ENCODE data around the gene NPIPA1. TPM values are rescaled to one million over a fixed set of nuclear protein-coding genes. Genes with fewer than 3 reads are reported as not detected.
A peak's percentile ranks its signal among the peaks of the same experiment; 100 is the strongest.
"Not testable (repeated sequence)": the region's sequence is repeated elsewhere in the genome, so short reads cannot be mapped to it uniquely, and the experiment has no call there.

The NPIPA1 gene
- total RNA-seq: 100 to 1,000 TPM in 1 of 4 donors, 10 to 100 TPM in 3; 13.5 to 183 (median 59.6) TPM

GRCh38 chr16:14937143-14937542 is at the start of gene NPIPA1:
Gene NPIPA1, plus strand, starts transcription at chr16:14937443. Its CDS starts 0 bp downstream, at chr16:14937443.
- not testable (repeated sequence) for H3K36me3 ChIP-seq

DNA sequence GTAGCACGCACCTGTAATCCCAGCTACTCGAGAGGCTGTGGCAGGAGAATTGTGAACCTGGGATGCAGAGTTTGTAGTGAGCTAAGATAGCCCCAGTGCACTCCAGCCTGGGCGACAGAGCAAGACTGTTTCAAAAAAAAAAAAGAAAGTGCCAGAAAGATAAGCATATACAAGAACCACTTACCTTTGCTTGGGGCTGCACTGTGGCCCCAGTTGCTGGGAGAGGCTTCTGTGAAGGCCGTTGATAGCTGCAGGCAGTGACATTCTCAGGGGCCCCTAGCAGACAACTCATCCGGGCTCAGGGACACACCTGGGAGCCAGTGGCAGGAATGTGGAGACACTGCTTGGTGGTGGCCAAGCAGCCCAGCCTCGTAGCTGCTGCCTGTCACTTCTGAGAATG is 45.1 kb upstream of the NPIPA1 start:
- intact Hi-C loops (cut with DNase I; ENCODE audit: low total_unique reads); H3K9me3 ChIP-seq; DNase-seq; H3K27ac ChIP-seq; H3K4me3 ChIP-seq; H3K27me3 ChIP-seq; H3K36me3 ChIP-seq; H3K4me1 ChIP-seq: not testable (repeated sequence)

More at GRCh38 chr16:14937143-14937542, at the start of gene NPIPA1:
- DNase-seq; H3K4me1 ChIP-seq; H3K4me3 ChIP-seq; H3K27me3 ChIP-seq; H3K9me3 ChIP-seq; intact Hi-C loops (cut with DNase I; ENCODE audit: low total_unique reads); H3K27ac ChIP-seq: not testable (repeated sequence)

- DNase-seq; intact Hi-C loops (cut with DNase I; ENCODE audit: low total_unique reads); H3K27me3 ChIP-seq; H3K9me3 ChIP-seq; H3K27ac ChIP-seq; H3K36me3 ChIP-seq; H3K4me3 ChIP-seq; H3K4me1 ChIP-seq: not testable (repeated sequence)
Measured at GRCh38 chr16:14895382-14895781, 41.9 kb upstream of the NPIPA1 start.

DNA sequence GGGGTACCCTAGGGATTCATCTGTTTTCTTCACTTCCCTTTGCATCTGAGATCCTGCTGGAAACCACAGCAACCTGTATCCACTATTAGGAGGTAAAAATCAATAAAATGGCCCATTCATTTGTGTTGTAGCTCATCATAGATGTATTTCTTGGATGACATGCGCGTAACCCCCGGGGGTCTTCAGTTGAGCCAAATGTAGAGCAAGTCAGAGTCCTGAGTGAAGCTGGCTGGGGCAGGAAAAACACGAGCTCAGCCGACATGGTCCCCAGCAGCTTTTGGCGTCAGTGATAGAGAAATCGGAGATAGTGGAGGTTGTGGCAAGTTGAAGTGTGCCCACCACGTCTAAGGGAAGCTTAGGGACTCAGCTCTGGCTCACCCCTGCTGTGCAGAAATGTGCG is 41.2 kb upstream of the NPIPA1 start:
- H3K4me1 ChIP-seq; H3K27ac ChIP-seq; H3K27me3 ChIP-seq; H3K4me3 ChIP-seq; intact Hi-C loops (cut with DNase I; ENCODE audit: low total_unique reads); DNase-seq; H3K9me3 ChIP-seq; H3K36me3 ChIP-seq: not testable (repeated sequence)

DNA sequence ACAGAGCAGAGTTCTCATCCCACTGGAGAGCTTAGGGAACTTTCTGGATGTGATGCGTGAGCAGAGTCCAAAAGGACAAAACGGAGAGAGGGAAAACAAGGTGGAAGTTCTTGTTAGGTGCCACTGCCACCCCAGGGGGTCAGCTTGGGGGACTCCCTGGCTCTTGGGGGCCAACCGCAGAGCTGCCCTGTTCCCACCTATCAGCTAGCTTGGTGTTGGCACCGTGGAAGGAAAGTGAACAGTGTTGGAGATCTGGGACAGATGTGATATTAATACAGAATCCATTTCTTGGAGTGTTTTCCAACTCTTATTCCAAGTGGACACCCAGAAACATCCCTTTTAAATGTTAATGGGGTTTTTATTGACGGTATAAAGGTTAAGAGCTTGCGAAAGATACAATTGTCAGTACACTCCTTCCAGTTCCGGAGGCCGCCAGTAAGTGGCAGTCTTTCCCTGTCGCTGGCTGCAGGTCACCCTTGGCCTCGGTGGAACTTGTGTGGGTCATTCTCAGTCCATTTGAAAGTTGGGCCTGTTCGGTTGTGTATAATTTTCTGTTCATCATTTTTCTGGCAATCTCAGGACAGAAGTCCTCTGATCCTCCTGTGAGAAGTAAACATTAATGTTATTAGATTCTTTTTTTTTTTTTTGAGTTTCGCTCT is 40.1 kb upstream of the NPIPA1 start:
- H3K4me1 ChIP-seq; H3K27me3 ChIP-seq; H3K27ac ChIP-seq; H3K36me3 ChIP-seq; intact Hi-C loops (cut with DNase I; ENCODE audit: low total_unique reads); H3K9me3 ChIP-seq; H3K4me3 ChIP-seq; DNase-seq: not testable (repeated sequence)

GRCh38 chr16:14898162-14898561 is 39.1 kb upstream of the NPIPA1 start:
- intact Hi-C loops (cut with DNase I; ENCODE audit: low total_unique reads); H3K27me3 ChIP-seq; DNase-seq; H3K9me3 ChIP-seq; H3K4me1 ChIP-seq; H3K36me3 ChIP-seq; H3K4me3 ChIP-seq; H3K27ac ChIP-seq: not testable (repeated sequence)

DNA sequence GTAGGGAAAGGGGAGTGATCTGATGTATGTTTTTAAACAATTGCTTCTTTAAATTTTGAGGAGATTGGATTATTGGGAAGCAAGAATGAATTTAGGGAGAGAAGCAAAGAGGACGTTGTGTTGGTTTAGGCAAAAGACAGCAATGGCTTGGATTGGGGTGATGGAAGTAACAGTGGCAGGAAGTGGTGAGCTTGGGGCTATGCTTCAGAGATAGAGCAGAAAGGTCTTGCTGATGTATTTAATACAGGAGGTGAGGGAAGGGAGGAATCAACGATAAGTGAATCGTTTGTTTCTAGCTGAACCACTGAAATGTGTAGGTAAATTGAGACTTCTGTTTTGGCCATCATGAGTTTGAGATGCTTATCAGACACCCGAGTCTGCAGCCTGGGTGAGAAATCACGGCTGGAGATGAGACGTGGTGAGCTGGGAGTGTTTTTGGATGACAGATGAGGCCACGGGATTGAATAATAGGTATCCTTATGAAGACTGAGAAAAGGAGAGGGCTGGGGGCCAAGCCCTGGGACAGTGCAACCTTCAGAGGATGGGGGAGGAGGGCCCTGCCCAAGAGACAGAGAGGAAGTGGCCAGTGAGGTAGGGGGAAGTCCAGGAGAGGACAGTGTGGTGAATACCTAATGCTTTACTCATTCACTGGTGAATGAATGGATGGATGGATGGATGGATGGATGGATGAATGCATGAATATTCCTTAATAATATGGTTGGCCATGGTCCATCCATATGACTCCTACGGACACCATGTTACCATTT is 33.9 kb upstream of the NPIPA1 start:
- H3K27me3 ChIP-seq; H3K9me3 ChIP-seq; DNase-seq; H3K4me1 ChIP-seq; H3K27ac ChIP-seq; H3K36me3 ChIP-seq; intact Hi-C loops (cut with DNase I; ENCODE audit: low total_unique reads); H3K4me3 ChIP-seq: not testable (repeated sequence)

GRCh38 chr16:14909744-14910143 is 27.5 kb upstream of the NPIPA1 start:
- H3K36me3 ChIP-seq; H3K9me3 ChIP-seq; H3K27ac ChIP-seq; H3K4me1 ChIP-seq; DNase-seq; H3K4me3 ChIP-seq; intact Hi-C loops (cut with DNase I; ENCODE audit: low total_unique reads); H3K27me3 ChIP-seq: not testable (repeated sequence)

DNA sequence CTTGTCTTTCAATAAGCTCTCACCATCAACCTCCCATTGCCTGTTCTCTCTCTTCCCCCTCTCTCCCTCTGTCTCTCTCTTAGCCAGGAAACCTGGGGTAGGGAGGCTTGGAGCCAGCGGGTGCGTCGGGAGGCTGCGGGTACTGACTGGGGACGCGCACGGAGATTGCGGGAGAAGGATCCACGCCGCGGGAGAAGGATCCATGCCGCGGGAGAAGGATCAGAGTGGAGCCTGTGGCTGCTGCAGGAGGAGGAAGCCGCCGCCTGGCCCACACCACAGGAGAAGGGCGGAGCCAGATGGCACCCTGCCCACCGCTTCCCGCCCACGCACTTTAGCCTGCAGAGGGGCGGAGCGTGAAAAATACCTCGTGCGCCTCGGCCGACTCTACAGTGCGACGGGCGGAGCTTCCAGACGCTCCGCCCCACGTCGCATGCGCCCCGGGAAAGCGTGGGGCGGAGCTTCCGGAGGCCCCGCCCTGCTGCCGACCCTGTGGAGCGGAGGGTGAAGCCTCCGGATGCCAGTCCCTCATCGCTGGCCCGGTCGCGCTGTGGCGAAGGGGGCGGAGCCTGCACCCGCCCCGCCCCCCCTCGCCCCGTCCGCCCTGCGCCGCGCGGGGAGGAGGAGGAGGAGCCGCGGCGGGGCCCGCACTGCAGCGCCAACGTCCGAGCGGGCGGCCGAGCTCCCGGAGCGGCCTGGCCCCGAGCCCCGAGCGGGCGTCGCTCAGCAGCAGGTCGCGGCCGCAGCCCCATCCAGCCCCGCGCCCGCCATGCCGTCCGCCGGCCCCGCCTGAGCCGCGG is 26.2 kb upstream of the NPIPA1 start:
- H3K27me3 ChIP-seq; H3K36me3 ChIP-seq; DNase-seq; H3K9me3 ChIP-seq; H3K4me3 ChIP-seq; intact Hi-C loops (cut with DNase I; ENCODE audit: low total_unique reads); H3K27ac ChIP-seq; H3K4me1 ChIP-seq: not testable (repeated sequence)

- DNase-seq: peak; percentile 53 to 84
Measured at GRCh38 chr16:14911954-14912353, 25.3 kb upstream of the NPIPA1 start.

DNA sequence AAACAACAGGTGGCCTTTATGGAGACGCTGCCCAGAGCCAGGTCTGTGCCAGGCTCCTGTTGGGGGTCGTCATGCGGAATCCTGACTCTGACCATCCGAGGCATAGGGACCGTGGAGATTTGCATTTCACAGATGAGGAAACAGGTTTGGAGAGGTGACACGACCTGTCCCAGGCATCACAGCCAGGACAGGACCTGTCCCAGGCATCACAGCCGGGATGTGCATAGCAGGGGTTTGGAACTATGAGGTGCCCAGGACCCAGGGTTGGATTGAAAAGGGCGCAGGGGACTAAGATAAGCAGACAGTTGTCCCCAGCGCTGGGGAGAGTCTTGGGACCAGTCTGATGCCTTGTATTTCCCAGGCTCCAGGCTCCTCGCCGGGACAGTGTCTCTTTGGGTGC is 24.7 kb upstream of the NPIPA1 start:
- H3K4me3 ChIP-seq; H3K27ac ChIP-seq; H3K9me3 ChIP-seq; H3K4me1 ChIP-seq; H3K36me3 ChIP-seq; intact Hi-C loops (cut with DNase I; ENCODE audit: low total_unique reads); DNase-seq; H3K27me3 ChIP-seq: not testable (repeated sequence)

More at GRCh38 chr16:14911954-14912353, 25.3 kb upstream of the NPIPA1 start:
- H3K4me3 ChIP-seq: peak overlapping the region; percentile 40 to 51
- H3K36me3 ChIP-seq; H3K27me3 ChIP-seq; intact Hi-C loops (cut with DNase I; ENCODE audit: low total_unique reads); H3K9me3 ChIP-seq; H3K4me1 ChIP-seq: not testable (repeated sequence)
- H3K27ac ChIP-seq: peak overlapping the region; percentile 45 to 68

DNA sequence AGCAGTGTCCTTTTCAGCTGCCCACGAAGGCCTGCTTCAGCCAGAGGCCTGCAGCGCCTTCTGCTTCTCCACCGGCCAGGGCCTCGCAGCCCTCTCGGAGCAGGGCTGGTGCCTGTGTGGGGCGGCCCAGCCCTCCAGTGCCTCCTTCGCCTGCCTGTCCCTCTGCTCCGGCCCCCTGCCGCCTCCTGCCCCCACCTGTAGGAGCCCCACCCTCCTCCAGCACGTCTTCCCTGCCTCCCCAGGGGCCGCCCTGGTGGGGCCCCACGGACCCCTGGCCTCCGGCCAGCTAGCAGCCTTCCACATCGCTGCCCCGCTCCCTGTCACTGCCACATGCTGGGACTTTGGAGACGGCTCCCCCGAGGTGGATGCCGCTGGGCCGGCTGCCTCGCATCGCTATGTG is 18.7 kb upstream of the NPIPA1 start:
- H3K9me3 ChIP-seq; H3K4me1 ChIP-seq; H3K27me3 ChIP-seq; H3K36me3 ChIP-seq; H3K4me3 ChIP-seq; H3K27ac ChIP-seq; intact Hi-C loops (cut with DNase I; ENCODE audit: low total_unique reads): not testable (repeated sequence)
- DNase-seq: peak in 1 of 2 donors; percentile 11
